ENCODE measurements around the gene RNF212. TPM values are rescaled to one million over a fixed set of nuclear protein-coding genes. Genes with fewer than 3 reads are reported as not detected.
A peak's percentile ranks its signal among the peaks of the same experiment; 100 is the strongest.
"Not testable (repeated sequence)": the region's sequence is repeated elsewhere in the genome, so short reads cannot be mapped to it uniquely, and the experiment has no call there.

Gene RNF212
- total RNA-seq, 3 donors from 2014 or later (not counting 1 experiment from before 2014, with no cell fraction given): 1.0 to 2.0 (median 1.7) TPM

DNA sequence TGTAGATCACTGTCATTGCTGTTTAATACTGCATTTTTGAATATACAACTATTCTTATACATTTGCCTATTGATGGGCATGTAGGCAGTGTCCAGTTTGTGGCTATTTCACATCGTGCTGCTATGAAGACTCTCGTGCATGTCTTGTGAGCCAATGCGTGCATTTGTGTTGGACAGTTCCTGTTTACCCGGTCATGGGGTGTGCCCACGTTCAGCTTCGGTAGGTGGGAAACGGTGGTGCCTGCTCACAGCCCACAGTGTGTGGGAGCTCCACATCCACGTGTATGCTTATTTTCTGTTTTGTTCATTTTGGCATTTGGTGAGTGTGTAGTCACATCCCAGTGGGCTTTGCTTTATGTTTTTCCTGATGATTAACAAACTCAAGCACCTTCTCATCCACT is 19.7 kb upstream of the RNF212 start:
- intact Hi-C loops (cut with micrococcal nuclease): loop anchor here (5.0 kb wide), 2 partner anchors 34 to 379 kb away; no protein-coding TSS in a partner anchor
- H3K27me3 ChIP-seq (ENCODE audit: control insufficient read depth, insufficient read depth, low read length): no peaks in the 10 kb centered on the region
- no peak for ATAC-seq
- Mint-ChIP-seq H3K27ac (no peak overlapping the region), H3K36me3 (no peaks in the 10 kb centered on the region), H3K27me3 (ENCODE audit: low read depth in 2 of 2) (peaks cover 0 to 9% of the 10 kb centered on the region in 2 donors), H3K4me3 (no peak overlapping the region), H3K4me1 (peaks cover 16 to 30% of the 10 kb centered on the region in 2 donors), H3K9me3 (no peaks in the 10 kb centered on the region)
- H3K9me3 ChIP-seq (ENCODE audit: control insufficient read depth, insufficient read depth, low read length): no peaks in the 10 kb centered on the region
- TF ChIP-seq, protein P1, sequence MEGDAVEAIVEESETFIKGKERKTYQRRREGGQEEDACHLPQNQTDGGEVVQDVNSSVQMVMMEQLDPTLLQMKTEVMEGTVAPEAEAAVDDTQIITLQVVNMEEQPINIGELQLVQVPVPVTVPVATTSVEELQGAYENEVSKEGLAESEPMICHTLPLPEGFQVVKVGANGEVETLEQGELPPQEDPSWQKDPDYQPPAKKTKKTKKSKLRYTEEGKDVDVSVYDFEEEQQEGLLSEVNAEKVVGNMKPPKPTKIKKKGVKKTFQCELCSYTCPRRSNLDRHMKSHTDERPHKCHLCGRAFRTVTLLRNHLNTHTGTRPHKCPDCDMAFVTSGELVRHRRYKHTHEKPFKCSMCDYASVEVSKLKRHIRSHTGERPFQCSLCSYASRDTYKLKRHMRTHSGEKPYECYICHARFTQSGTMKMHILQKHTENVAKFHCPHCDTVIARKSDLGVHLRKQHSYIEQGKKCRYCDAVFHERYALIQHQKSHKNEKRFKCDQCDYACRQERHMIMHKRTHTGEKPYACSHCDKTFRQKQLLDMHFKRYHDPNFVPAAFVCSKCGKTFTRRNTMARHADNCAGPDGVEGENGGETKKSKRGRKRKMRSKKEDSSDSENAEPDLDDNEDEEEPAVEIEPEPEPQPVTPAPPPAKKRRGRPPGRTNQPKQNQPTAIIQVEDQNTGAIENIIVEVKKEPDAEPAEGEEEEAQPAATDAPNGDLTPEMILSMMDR (IDR thresholded peaks at IDR 0.05): no peak
- peaks cover 10% of the 10 kb centered on the region for H3K4me1 ChIP-seq (ENCODE audit: control insufficient read depth, insufficient read depth, low read length)
- no peaks in the 10 kb centered on the region for H3K36me3 ChIP-seq (ENCODE audit: control insufficient read depth, insufficient read depth, low read length)
- no peak overlapping the region for H3K27ac ChIP-seq (ENCODE audit: low read length)
- WGBS (ENCODE audit: insufficient coverage): 36% methylated on average over 8 of the region's 8 CpGs
- DNase-seq: no peak
- H3K4me3 ChIP-seq (ENCODE audit: low read length): no peak overlapping the region

DNA sequence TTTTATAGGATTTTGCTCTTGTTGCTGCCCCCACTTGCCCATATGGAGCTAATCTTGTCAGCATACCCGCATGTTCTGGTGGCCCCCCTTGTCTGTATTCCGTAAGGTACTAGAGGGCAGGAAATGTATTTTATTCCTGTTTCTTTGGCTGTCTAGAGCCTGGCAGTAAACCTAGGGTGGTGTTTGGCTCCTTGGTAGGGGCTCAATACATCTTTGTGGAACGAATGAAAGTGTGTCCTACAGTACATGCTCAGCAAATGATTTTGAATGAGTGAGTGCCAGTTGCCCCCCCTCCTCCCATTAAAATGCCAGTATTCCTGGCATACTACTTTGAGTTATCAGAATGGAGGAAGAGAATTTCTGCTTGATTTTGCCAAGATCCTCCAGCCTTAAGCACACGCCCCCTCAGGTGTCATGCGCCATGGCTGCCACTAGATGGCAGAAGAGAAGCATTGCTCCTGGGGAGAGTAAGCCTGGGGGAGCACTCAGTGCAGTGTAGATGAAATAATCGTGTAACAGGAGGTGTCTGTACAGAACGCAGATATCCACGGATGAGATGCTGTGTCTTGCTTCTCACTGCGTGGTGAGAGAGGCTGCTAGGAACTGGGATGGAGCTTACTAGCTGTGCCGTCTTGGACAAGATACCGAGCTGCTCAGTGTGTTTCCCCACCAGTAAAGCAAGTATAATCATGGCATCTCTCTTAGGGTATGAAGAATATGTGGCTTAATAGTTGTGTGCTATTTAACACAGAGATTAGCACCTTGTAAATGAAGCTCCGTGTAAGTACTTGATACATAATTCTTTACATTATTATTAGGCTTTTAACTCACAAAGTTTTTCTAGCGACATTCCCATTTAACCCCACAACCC is 17.2 kb upstream of the RNF212 start:
- Histone ChIP-seq H3K36me3 (ENCODE audit: control insufficient read depth, insufficient read depth, low read length) (no peaks in the 10 kb centered on the region), H3K9me3 (ENCODE audit: control insufficient read depth, insufficient read depth, low read length) (no peaks in the 10 kb centered on the region), H3K4me1 (ENCODE audit: control insufficient read depth, insufficient read depth, low read length) (peaks cover 10% of the 10 kb centered on the region), H3K27me3 (ENCODE audit: control insufficient read depth, insufficient read depth, low read length) (no peaks in the 10 kb centered on the region), H3K4me3 (ENCODE audit: low read length) (no peak overlapping the region), H3K27ac (ENCODE audit: low read length) (no peak overlapping the region)
- peak overlapping the region in 1 of 2 donors; percentile 33 for H3K27ac Mint-ChIP-seq
- ATAC-seq: peak; percentile 96 to 100 (median 99)
- no peaks in the 10 kb centered on the region for H3K9me3 Mint-ChIP-seq
- 20% methylated on average over 11 of the region's 13 CpGs for WGBS (ENCODE audit: insufficient coverage)
- H3K4me1 Mint-ChIP-seq: peaks cover 0 to 15% of the 10 kb centered on the region in 2 donors
- peaks cover 0 to 13% of the 10 kb centered on the region in 2 donors for H3K27me3 Mint-ChIP-seq (ENCODE audit: low read depth in 2 of 2)
- intact Hi-C loops (cut with micrococcal nuclease): loop anchor here (1.0 to 5.0 kb wide), 6 partner anchors 37 to 496 kb away; no protein-coding TSS in a partner anchor
- TF ChIP-seq, protein P1 (IDR thresholded peaks at IDR 0.05): peak; percentile 98
- peak; percentile 74 to 91 for DNase-seq
- H3K4me3 Mint-ChIP-seq: no peak overlapping the region
- H3K36me3 Mint-ChIP-seq: no peaks in the 10 kb centered on the region

DNA sequence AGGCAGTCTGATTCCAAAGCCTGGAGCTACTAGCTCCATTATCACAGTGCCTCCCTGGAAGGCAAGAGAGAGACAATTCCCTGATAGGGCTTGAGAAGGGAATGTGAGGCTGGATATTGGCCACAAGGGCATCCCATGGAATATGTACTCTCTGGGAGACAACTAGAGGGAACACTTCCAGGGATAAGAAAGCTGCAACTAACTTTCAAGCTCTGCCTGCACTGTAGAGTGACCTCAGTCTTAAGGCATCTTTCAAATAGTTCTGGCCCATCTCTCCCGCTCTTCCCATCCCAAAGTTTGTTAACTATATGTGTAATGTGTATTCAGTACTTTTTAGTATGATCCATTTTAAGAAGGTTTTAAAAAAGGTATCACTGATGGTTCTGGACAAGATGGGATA is 13.1 kb upstream of the RNF212 start:
- TF ChIP-seq, protein P1 (IDR thresholded peaks at IDR 0.05): no peak
- ATAC-seq: no peak
- no peak overlapping the region for H3K27ac ChIP-seq (ENCODE audit: low read length)
- no peak for DNase-seq
- Mint-ChIP-seq H3K27me3 (ENCODE audit: low read depth in 2 of 2) (peaks cover 0 to 13% of the 10 kb centered on the region in 2 donors), H3K4me3 (no peak overlapping the region), H3K9me3 (no peaks in the 10 kb centered on the region), H3K36me3 (no peaks in the 10 kb centered on the region), H3K4me1 (peaks cover 0 to 6% of the 10 kb centered on the region in 2 donors), H3K27ac (no peak overlapping the region)
- H3K9me3 ChIP-seq (ENCODE audit: control insufficient read depth, insufficient read depth, low read length): no peaks in the 10 kb centered on the region
- intact Hi-C loops (cut with micrococcal nuclease): no loop called here
- H3K27me3 ChIP-seq (ENCODE audit: control insufficient read depth, insufficient read depth, low read length): no peaks in the 10 kb centered on the region
- H3K4me3 ChIP-seq (ENCODE audit: low read length): no peak overlapping the region
- no CpG with 5 or more reads among the region's 1 CpG for WGBS (ENCODE audit: insufficient coverage)
- peaks cover 7% of the 10 kb centered on the region for H3K4me1 ChIP-seq (ENCODE audit: control insufficient read depth, insufficient read depth, low read length)
- no peaks in the 10 kb centered on the region for H3K36me3 ChIP-seq (ENCODE audit: control insufficient read depth, insufficient read depth, low read length)

DNA sequence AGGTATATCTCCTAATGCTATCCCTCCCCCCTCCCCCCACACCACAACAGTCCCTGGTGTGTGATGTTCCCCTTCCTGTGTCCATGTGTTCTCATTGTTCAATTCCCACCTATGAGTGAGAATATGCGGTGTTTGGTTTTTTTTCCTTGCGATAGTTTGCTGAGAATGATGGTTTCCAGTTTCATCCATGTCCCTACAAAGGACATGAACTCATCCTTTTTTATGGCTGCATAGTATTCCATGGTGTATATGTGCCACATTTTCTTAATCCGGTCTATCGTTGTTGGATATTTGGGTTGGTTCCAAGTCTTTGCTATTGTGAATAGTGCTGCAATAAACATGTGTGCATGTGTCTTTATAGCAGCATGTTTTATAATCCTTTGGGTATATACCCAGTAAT is 12.1 kb upstream of the RNF212 start:
- H3K4me1 Mint-ChIP-seq; H3K27me3 ChIP-seq (ENCODE audit: control insufficient read depth, insufficient read depth, low read length); H3K4me3 ChIP-seq (ENCODE audit: low read length); H3K9me3 ChIP-seq (ENCODE audit: control insufficient read depth, insufficient read depth, low read length); ATAC-seq; H3K4me3 Mint-ChIP-seq; H3K9me3 Mint-ChIP-seq; H3K27ac Mint-ChIP-seq; H3K36me3 ChIP-seq (ENCODE audit: control insufficient read depth, insufficient read depth, low read length); H3K36me3 Mint-ChIP-seq; DNase-seq; H3K27ac ChIP-seq (ENCODE audit: low read length); H3K4me1 ChIP-seq (ENCODE audit: control insufficient read depth, insufficient read depth, low read length); intact Hi-C loops (cut with micrococcal nuclease): not testable (repeated sequence)
- H3K27me3 Mint-ChIP-seq (ENCODE audit: low read depth in 2 of 2): peaks cover 0 to 13% of the 10 kb centered on the region in 2 donors
- 100% methylated on average over 2 of the region's 4 CpGs for WGBS (ENCODE audit: insufficient coverage)

All from natural killer cell (primary cell).